NB4 (cell line): Measurements from ENCODE around the gene SELENOM.
"Not testable (repeated sequence)": the region's sequence is repeated elsewhere in the genome, so short reads cannot be mapped to it uniquely, and the experiment has no call there.

Experiments
- DNase-seq: peaks from one replicate; pipeline ENCODE4 v3.0.0; 2010; ENCODE audit warnings: low read depth
- H3K4me3 ChIP-seq: one replicate; pipeline ENCODE4 v1.5.1; 2011; ENCODE audit warnings: mild to moderate bottlenecking, low read depth, low read length, moderate library complexity
- CTCF ChIP-seq: IDR thresholded peaks from one replicate; pipeline ENCODE4 v1.5.1; 2012; ENCODE audit warnings: low read depth, low read length
- MAX ChIP-seq: IDR thresholded peaks from 2 replicates; pipeline ENCODE4 v1.6.1; 2011; ENCODE audit warnings: low read depth, low read length
- MYC ChIP-seq: IDR thresholded peaks from 2 replicates; pipeline ENCODE4 v1.6.1; 2011; ENCODE audit warnings: low read depth, low read length
- POLR2A ChIP-seq: IDR thresholded peaks from 2 replicates; pipeline ENCODE4 v1.6.1; 2011; ENCODE audit warnings: mild to moderate bottlenecking; ENCODE audit not compliant: insufficient read length; ENCODE audit errors: extremely low read depth

Gene SELENOM

DNA sequence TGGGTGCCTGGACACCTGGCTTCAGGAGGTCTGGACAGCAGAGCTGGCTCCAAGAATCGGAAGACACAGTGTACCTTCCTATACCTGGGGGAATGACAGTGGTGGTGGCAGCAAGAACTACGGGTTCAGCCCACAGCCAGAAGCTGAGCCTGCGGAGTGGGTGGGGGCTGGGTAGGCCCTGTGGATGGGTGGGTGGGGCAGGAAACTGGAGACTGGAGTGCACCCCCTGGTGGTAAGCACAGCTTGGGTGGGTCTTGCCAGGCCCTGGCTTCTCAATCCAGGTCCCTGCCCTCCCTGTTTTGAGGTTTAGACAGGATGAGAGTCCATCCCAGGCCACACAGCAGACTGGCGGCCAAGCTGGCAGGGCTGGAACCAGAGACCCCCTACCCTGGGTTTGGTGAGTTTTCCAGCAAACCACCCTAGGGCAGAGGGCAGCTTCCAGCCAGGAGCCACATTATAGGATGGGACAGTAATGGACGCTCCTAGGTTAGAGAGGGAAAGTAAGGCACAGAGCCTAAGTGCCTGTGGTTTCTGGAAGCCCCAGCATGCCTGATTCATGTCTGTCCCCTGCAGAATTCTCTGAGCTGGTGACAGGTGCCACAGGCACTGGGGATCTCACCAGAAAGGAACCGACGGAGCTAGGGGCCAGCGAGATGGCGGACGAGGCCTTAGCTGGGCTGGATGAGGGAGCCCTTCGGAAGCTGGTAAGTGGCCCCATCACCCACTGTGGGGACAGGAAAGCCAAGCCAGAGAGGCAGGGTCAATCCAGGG, 24.6 kb downstream of the SELENOM start:
- peak; percentile 71 for DNase-seq
- TF ChIP-seq CTCF (peak; percentile 47), MAX (no peak)
- peak overlapping the region; percentile 21 for H3K4me3 ChIP-seq

GRCh38 chr22:31081963-31082605, 25.3 kb downstream of the SELENOM start:
- TF ChIP-seq POLR2A, result no peak
- no peak for TF ChIP-seq MYC
- no peak for TF ChIP-seq MAX
- TF ChIP-seq CTCF, result no peak
- peak overlapping the region; percentile 59 for H3K4me3 ChIP-seq
- no peak for DNase-seq

DNA sequence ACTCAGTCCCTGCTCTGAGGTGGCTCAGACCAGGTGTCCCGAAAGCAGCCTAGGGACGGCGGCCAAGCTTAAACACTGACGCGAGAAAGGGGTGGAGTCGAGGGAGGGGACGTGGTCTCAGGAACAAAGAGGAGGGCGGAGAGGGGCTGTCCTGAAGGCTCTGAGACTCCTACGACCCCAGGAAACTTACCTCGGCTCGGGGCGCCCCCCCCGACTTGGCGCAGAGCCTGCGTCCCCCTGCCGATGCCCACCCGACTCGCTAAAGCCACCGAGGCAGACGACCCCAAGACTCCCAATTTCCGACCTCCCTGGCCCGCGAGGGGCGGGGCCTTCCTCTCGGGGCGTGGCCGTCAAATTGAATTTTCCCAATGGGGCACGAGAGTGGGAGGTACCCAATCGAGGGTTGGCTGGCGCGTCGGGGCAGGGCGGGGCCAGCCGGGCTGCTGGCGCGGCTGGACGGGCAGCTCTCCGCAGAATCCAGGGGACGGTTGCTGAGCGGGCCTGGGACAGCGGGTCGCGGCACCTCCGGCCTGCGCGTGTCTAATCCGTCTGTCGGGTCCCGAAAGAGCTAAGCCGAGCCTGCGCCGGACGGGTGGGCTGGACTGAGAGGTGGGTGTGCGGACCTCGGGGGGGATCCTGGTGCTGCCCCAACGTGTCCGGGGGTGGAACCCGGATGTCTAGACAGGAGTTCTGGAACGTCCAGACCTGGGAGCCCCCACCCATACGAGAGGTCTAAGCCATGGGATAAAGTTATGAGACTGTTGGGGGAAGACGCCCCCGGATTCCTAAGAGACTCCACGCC, 26.3 kb downstream of the SELENOM start, which contains the start of gene SMTN:
SMTN (plus strand) TSS at position 471 of the 802 bp plus-strand sequence. CDS start 1,941 bp downstream, outside the sequence.
- TF ChIP-seq CTCF, result no peak
- no peak for TF ChIP-seq MAX
- no peak for TF ChIP-seq MYC
- peak; percentile 76 for TF ChIP-seq POLR2A
- DNase-seq, result peak; percentile 90
- peak within 1 kb of the TSS; percentile 59 for H3K4me3 ChIP-seq

- TF ChIP-seq MYC (no peak), CTCF (no peak), POLR2A (no peak), MAX (no peak)
- peak overlapping the region; percentile 59 for H3K4me3 ChIP-seq
- DNase-seq, result no peak
These were observed 27.1 kb downstream of the SELENOM start for GRCh38 chr22:31080164-31080847.

DNA sequence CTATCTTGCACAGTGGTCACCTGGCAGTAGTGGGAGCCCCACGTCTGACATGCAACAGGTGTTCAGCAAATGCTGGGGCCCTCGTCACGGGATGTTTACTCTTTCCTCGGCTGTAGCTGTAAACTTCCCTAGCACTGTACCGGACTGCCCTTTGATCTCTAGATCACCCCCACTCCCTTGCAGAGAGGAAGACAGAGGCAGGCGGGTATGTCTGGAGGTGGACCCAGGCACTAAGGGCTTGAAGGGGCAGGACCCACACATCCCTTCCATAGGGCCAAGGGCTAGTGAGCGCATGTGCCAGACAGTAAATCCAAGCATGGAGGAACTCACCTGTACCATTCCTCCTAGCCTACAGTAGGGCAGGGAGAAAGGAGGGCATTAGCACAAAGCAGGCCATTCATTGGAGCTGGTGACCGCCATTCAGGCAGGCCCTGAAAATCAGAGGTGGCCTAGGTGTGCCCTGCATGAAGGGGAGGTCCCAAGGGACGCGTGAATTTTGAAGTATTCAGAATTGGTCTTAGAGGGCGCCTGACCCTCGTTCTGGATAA, 28.2 kb downstream of the SELENOM start:
- DNase-seq, result no peak
- TF ChIP-seq POLR2A, result no peak
- TF ChIP-seq CTCF, result no peak
- TF ChIP-seq MAX, result no peak
- no peak overlapping the region for H3K4me3 ChIP-seq

GRCh38 chr22:31078389-31078788, 29.0 kb downstream of the SELENOM start:
- DNase-seq, H3K4me3 ChIP-seq: not testable (repeated sequence)
